Measurements from ENCODE around the gene RAD21L1. TPM values are rescaled to one million over a fixed set of nuclear protein-coding genes. Genes with fewer than 3 reads are reported as not detected.

The RAD21L1 gene
- total and polyA plus RNA-seq, 4 donors, result 0.02 to 0.23 TPM; not detected in 2

DNA sequence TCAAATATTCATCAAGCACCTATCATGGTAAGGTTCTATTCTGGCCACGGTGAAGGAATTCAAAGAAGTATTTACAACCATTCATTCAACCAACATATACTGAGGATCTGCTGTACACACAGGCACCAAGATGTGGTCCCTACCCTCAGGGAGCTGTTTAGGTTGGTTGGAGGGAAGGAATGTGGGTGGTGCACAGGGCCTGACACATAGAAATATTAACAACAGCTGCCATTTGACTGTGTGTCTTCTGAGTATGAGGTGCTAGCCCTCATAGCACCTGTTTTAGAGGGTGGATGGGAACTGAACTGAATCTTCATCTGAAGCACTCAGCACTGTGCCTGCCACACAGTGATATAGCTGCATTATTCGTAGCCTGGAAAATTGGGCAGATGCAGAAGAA lies 47.5 kb downstream of the RAD21L1 start:
- Histone ChIP-seq H3K36me3 (ENCODE audit: control insufficient read depth in 4 of 4, insufficient read depth in 4 of 4, low read length in 4 of 4) (peaks cover 0 to 1% (median 0%) of the 10 kb centered on the region in 4 donors), H3K27me3 (ENCODE audit: control insufficient read depth in 3 of 3, insufficient read depth in 3 of 3, low read length in 2 of 3) (no peaks in the 10 kb centered on the region), H3K27ac (ENCODE audit: low read depth in 1 of 2, low read length in 1 of 2) (no peak overlapping the region), H3K4me1 (ENCODE audit: control insufficient read depth in 5 of 5, insufficient read depth in 5 of 5, low read length in 5 of 5) (peaks cover 0 to 3% (median 0%) of the 10 kb centered on the region in 5 donors), H3K4me3 (no peak overlapping the region), H3K9ac (ENCODE audit: insufficient read depth in 1 of 2, low read length in 2 of 2) (no peak overlapping the region), H3K9me3 (ENCODE audit: control insufficient read depth in 4 of 4, insufficient read depth in 3 of 4, low read length in 3 of 4) (peaks cover 0 to 2% (median 0%) of the 10 kb centered on the region in 4 donors)
- WGBS, 2 donors, result 85 to 89% methylated on average over 2 of the region's 2 CpGs
- no peak for ATAC-seq (ENCODE audit: insufficient read depth, low FRiP score)
- no peak for DNase-seq
- TF ChIP-seq, protein P1, sequence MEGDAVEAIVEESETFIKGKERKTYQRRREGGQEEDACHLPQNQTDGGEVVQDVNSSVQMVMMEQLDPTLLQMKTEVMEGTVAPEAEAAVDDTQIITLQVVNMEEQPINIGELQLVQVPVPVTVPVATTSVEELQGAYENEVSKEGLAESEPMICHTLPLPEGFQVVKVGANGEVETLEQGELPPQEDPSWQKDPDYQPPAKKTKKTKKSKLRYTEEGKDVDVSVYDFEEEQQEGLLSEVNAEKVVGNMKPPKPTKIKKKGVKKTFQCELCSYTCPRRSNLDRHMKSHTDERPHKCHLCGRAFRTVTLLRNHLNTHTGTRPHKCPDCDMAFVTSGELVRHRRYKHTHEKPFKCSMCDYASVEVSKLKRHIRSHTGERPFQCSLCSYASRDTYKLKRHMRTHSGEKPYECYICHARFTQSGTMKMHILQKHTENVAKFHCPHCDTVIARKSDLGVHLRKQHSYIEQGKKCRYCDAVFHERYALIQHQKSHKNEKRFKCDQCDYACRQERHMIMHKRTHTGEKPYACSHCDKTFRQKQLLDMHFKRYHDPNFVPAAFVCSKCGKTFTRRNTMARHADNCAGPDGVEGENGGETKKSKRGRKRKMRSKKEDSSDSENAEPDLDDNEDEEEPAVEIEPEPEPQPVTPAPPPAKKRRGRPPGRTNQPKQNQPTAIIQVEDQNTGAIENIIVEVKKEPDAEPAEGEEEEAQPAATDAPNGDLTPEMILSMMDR (IDR thresholded peaks at IDR 0.05; ENCODE audit: control extremely low read depth, extremely low read depth), result no peak

DNA sequence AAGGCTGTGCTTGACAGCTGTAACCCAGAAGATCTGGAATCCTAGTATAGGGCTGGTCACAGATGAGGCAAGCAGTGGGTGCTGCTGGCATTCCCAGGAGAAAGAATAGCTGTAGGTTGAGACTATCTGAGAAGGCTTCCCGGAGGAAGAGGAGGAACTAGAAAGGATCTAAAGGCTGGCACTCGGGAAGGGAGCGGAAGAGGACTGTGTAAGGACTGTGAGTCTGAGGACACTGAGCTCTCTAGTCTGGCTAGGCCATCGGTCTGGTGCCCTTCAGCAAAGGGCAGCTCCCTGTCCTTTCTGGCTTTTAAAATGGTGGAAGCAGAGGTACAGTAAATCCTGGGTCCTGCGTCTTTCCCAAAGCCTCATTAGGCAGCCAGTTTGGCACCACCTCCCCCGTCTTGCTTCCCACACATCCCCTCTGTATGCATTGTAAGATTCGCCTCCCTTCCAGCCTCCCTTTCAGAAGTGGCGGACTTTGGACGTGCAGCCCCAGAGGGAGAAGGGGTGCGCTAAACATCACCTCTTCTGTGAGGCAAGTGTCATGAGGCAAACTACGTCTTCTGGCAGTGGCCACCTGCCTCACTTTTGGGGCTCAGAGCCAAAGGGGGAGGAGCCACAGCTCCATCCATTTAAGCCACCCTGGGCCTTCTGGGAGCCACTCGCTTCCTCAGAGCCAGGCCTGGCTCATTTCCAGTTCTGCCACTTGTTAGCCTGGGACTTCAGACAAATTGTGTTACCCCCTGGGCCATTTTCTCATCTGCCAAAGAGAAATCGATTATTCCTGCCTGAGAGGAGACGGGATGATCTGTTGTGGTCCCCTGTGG lies 48.9 kb downstream of the RAD21L1 start:
- 92 to 94% methylated on average over 14 of the region's 14 CpGs for WGBS, 2 donors
- ATAC-seq (ENCODE audit: insufficient read depth, low FRiP score), result no peak
- DNase-seq, result no peak

DNA sequence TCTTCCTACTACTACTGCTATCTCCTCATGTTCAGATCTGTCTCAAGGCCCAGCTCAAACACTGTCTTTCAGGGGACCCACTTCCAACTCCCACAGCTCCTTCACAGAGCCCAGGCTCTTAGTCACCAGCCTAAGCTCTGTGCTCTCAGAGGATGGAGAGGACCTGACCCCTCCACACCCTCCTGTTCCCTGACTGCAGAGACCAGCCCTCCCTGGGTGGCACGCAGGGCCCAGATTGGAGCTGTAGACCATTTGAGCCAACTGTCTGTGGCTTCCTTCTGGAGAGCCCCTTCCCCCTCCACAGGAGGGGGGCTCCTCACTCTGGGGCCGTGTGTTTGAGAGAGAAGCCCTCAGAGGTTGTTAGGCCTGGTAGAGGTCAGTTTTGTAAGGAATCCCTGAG lies 50.1 kb downstream of the RAD21L1 start:
- H3K36me3 ChIP-seq (ENCODE audit: control insufficient read depth in 4 of 4, insufficient read depth in 4 of 4, low read length in 4 of 4), result no peaks in the 10 kb centered on the region
- H3K9ac ChIP-seq (ENCODE audit: insufficient read depth in 1 of 2, low read length in 2 of 2), result no peak overlapping the region
- WGBS, 2 donors, result 86 to 97% methylated on average over 2 of the region's 2 CpGs
- ATAC-seq (ENCODE audit: insufficient read depth, low FRiP score) (no peak), DNase-seq (no peak)
- TF ChIP-seq, protein P1 (IDR thresholded peaks at IDR 0.05; ENCODE audit: control extremely low read depth, extremely low read depth), result no peak
- H3K27me3 ChIP-seq (ENCODE audit: control insufficient read depth in 3 of 3, insufficient read depth in 3 of 3, low read length in 2 of 3), result no peaks in the 10 kb centered on the region
- H3K4me1 ChIP-seq (ENCODE audit: control insufficient read depth in 5 of 5, insufficient read depth in 5 of 5, low read length in 5 of 5), result peaks cover 0 to 10% (median 0%) of the 10 kb centered on the region in 5 donors
- H3K9me3 ChIP-seq (ENCODE audit: control insufficient read depth in 4 of 4, insufficient read depth in 3 of 4, low read length in 3 of 4), result peaks cover 0 to 2% (median 0%) of the 10 kb centered on the region in 4 donors
- H3K4me3 ChIP-seq, result no peak overlapping the region
- H3K27ac ChIP-seq (ENCODE audit: low read depth in 1 of 2, low read length in 1 of 2), result no peak overlapping the region

More for the DNA sequence above, 48.9 kb downstream of the RAD21L1 start:
- Histone ChIP-seq H3K36me3 (ENCODE audit: control insufficient read depth in 4 of 4, insufficient read depth in 4 of 4, low read length in 4 of 4) (no peaks in the 10 kb centered on the region), H3K27me3 (ENCODE audit: control insufficient read depth in 3 of 3, insufficient read depth in 3 of 3, low read length in 2 of 3) (no peaks in the 10 kb centered on the region), H3K4me1 (ENCODE audit: control insufficient read depth in 5 of 5, insufficient read depth in 5 of 5, low read length in 5 of 5) (peaks cover 0 to 3% (median 0%) of the 10 kb centered on the region in 5 donors), H3K9ac (ENCODE audit: insufficient read depth in 1 of 2, low read length in 2 of 2) (no peak overlapping the region), H3K4me3 (no peak overlapping the region), H3K9me3 (ENCODE audit: control insufficient read depth in 4 of 4, insufficient read depth in 3 of 4, low read length in 3 of 4) (peaks cover 0 to 2% (median 0%) of the 10 kb centered on the region in 4 donors), H3K27ac (ENCODE audit: low read depth in 1 of 2, low read length in 1 of 2) (no peak overlapping the region)
- TF ChIP-seq, protein P1 (IDR thresholded peaks at IDR 0.05; ENCODE audit: control extremely low read depth, extremely low read depth), result no peak

Measured in lung (tissue), 12 donors.